Neuronal stem cell (in vitro differentiated cells): ENCODE results near the gene ARMH1.
"Not testable (repeated sequence)": the region's sequence is repeated elsewhere in the genome, so short reads cannot be mapped to it uniquely, and the experiment has no call there.

Source experiments
- DNase-seq: peaks from one replicate; pipeline ENCODE4 v3.0.0-alpha.2; 2013; ENCODE audit warnings: low spot score
- H2AFZ ChIP-seq: one replicate; pipeline ENCODE4 v1.6.1; 2013; ENCODE audit warnings: mild to moderate bottlenecking, low read length, inconsistent platforms
- H2AK5ac ChIP-seq: 2 replicates; pipeline ENCODE4 v1.6.1; 2013; ENCODE audit warnings: low read depth, mild to moderate bottlenecking, inconsistent platforms, low read length, moderate library complexity, mixed read lengths
- H2BK120ac ChIP-seq: 2 replicates; pipeline ENCODE4 v1.6.1; 2013; ENCODE audit warnings: low read depth, mild to moderate bottlenecking, inconsistent platforms, low read length, moderate library complexity, mixed read lengths
- H2BK12ac ChIP-seq: one replicate; pipeline ENCODE4 v1.6.1; 2013; ENCODE audit warnings: low read length, inconsistent platforms
- H2BK15ac ChIP-seq: 2 replicates; pipeline ENCODE4 v1.6.1; 2013; ENCODE audit warnings: mild to moderate bottlenecking, low read length, inconsistent platforms, mixed read lengths
- H2BK5ac ChIP-seq: one replicate; pipeline ENCODE4 v1.6.1; 2013; ENCODE audit warnings: inconsistent platforms, mild to moderate bottlenecking, low read length, moderate library complexity
- H3K14ac ChIP-seq: one replicate; pipeline ENCODE4 v1.6.1; 2013; ENCODE audit warnings: low read length, inconsistent platforms
- H3K18ac ChIP-seq: 2 replicates; pipeline ENCODE4 v1.6.1; 2013; ENCODE audit warnings: low read length, inconsistent platforms
- H3K23ac ChIP-seq: 2 replicates; pipeline ENCODE4 v1.6.1; 2013; ENCODE audit warnings: low read depth, mild to moderate bottlenecking, mixed read lengths, low read length, inconsistent platforms; ENCODE audit not compliant: poor library complexity
- H3K27ac ChIP-seq: replicated peaks from 3 replicates; pipeline ENCODE4 v1.5.1; 2013; ENCODE audit warnings: low read length, inconsistent platforms
- H3K27me3 ChIP-seq, 3 experiments: 2 replicates each; pipeline ENCODE4 v1.6.1; 2013; ENCODE audit warnings: low read length in 3 of 3, mild to moderate bottlenecking in 2 of 3, inconsistent platforms in 1 of 3, low read depth in 1 of 3, mixed read lengths in 1 of 3, moderate library complexity in 1 of 3; ENCODE audit not compliant: control insufficient read depth in 3 of 3, insufficient read depth in 3 of 3
- H3K36me3 ChIP-seq, 2 donors: replicated peaks in 1 of 2; 2 replicates each; pipeline ENCODE4 v1.6.1; 2013; ENCODE audit warnings: low read length in 2 of 2; ENCODE audit not compliant: control insufficient read depth in 2 of 2, insufficient read depth in 2 of 2
- H3K4ac ChIP-seq: 2 replicates; pipeline ENCODE4 v1.6.1; 2013; ENCODE audit warnings: inconsistent platforms, mild to moderate bottlenecking, low read length, moderate library complexity
- H3K4me1 ChIP-seq, 2 donors: 1 replicate in 1 of 2; 2 replicates in 1 of 2; pipeline ENCODE4 v1.6.1; 2013; ENCODE audit warnings: low read length in 2 of 2, low read depth in 1 of 2; ENCODE audit not compliant: control insufficient read depth in 2 of 2, insufficient read depth in 1 of 2
- H3K4me2 ChIP-seq: one replicate; pipeline ENCODE4 v1.6.1; 2013; ENCODE audit warnings: mild to moderate bottlenecking, low read length, inconsistent platforms; ENCODE audit not compliant: insufficient read depth, poor library complexity, severe bottlenecking
- H3K4me3 ChIP-seq, 2 donors: 2 replicates each; pipeline ENCODE4 v1.5.1; 2013; ENCODE audit warnings: low read length in 2 of 2, mild to moderate bottlenecking in 2 of 2, inconsistent platforms in 1 of 2, moderate library complexity in 1 of 2
- H3K79me1 ChIP-seq: one replicate; pipeline ENCODE4 v1.6.1; 2013; ENCODE audit warnings: low read depth, mild to moderate bottlenecking, inconsistent platforms, low read length, moderate library complexity
- H3K9ac ChIP-seq: one replicate; pipeline ENCODE4 v1.6.1; 2013; ENCODE audit warnings: mild to moderate bottlenecking, low read depth, low read length, inconsistent platforms; ENCODE audit not compliant: poor library complexity
- H3K9me3 ChIP-seq, 2 donors: replicated peaks in 1 of 2; 2 replicates each; pipeline versions ENCODE3 to v1.6.1; 2013; ENCODE audit warnings: low read length in 2 of 2, mild to moderate bottlenecking in 2 of 2, inconsistent platforms in 1 of 2, low read depth in 1 of 2, mixed read lengths in 1 of 2, moderate library complexity in 1 of 2; ENCODE audit not compliant: control insufficient read depth in 2 of 2, insufficient read depth in 1 of 2
- H4K8ac ChIP-seq: one replicate; pipeline ENCODE4 v1.6.1; 2013; ENCODE audit warnings: low read depth, mild to moderate bottlenecking, inconsistent platforms, low read length, moderate library complexity
- H4K91ac ChIP-seq: one replicate; pipeline ENCODE4 v1.6.1; 2013; ENCODE audit warnings: low read length, low read depth, mild to moderate bottlenecking, inconsistent platforms; ENCODE audit not compliant: poor library complexity
- WGBS, 2 donors: extraction: QIAGEN DNeasy Blood & Tissue Kit; methylation state at CpG; one replicate each; pipeline ENCODE4 v1.1.7; 2013; ENCODE audit warnings: missing lambda C conversion rate in 2 of 2, mixed read lengths in 1 of 2; ENCODE audit not compliant: insufficient read length in 2 of 2, insufficient replicate concordance in 1 of 2; ENCODE audit errors: extremely low coverage in 2 of 2; 5-methylcytosine and 5-hydroxymethylcytosine counted together

Gene ARMH1

DNA sequence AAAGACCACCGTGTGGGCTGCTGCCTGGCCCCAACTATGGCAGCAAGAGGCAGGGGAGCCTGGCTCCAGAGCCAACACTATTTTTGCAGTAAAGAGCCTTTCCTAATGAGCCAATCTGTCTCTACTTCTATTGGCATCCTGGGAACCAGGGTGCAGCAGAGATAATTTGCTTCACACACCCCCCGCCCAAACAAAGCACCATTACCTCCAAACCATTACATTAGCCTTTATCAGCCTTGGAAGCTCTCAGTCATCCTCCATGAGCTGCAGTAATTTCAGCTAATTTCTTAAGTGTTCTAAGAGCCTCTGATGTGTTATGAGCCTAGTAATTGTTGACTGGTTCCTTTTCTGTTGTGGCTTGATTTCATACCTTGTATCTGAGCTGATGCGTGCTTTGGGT is 21.6 kb downstream of the ARMH1 start:
- H3K4me3 ChIP-seq: no peak overlapping the region
- no peak overlapping the region for H2AK5ac ChIP-seq
- no peaks in the 10 kb centered on the region for H3K79me1 ChIP-seq
- H3K23ac ChIP-seq: no peak overlapping the region
- no peak overlapping the region for H2BK15ac ChIP-seq
- no peak for DNase-seq
- H3K36me3 ChIP-seq: no peaks in the 10 kb centered on the region
- no peak overlapping the region for H2BK5ac ChIP-seq
- no peak overlapping the region for H3K18ac ChIP-seq
- no peak overlapping the region for H2BK120ac ChIP-seq
- H3K4me1 ChIP-seq: no peaks in the 10 kb centered on the region
- H3K4ac ChIP-seq: no peak overlapping the region
- no CpG with 5 or more reads among the region's 3 CpGs for WGBS, 2 donors
- H3K27me3 ChIP-seq: no peaks in the 10 kb centered on the region
- H3K27ac ChIP-seq: no peak overlapping the region
- H4K8ac ChIP-seq: no peak overlapping the region
- no peak overlapping the region for H2AFZ ChIP-seq
- no peak overlapping the region for H3K14ac ChIP-seq
- H3K9ac ChIP-seq: no peak overlapping the region
- H3K9me3 ChIP-seq: no peaks in the 10 kb centered on the region
- no peak overlapping the region for H4K91ac ChIP-seq
- no peak overlapping the region for H2BK12ac ChIP-seq
- H3K4me2 ChIP-seq: no peak overlapping the region

DNA sequence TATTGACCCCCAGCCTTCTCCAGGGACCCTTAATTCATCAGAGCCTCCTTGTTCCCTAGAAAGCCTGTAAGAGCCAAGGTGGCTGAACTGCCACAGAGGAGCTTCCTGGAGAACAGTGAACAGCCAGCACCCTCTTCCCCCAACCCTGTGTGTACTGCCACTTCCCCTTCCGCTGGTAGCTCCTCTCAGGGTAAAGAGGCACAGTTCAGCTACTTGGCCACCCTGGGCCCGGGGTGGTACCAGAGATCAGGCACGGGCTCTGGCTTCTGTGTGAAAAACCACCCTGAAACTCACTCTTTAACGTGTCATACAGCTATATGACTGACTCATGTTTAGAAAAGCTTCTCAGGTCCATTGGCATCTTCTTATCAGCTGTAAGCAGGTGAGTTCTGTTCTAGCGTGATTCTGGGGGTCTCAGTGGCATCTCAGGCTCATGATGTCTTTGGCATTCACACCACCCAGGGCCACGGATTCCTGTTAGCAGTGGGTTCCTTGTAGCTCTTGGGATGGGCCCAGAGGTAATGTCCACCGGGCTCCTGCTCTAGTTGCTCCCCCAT is 22.4 kb downstream of the ARMH1 start:
- no peak overlapping the region for H3K4ac ChIP-seq
- H3K14ac ChIP-seq: no peak overlapping the region
- no peak overlapping the region for H2AFZ ChIP-seq
- no peaks in the 10 kb centered on the region for H3K79me1 ChIP-seq
- H4K8ac ChIP-seq: no peak overlapping the region
- no peak for DNase-seq
- H4K91ac ChIP-seq: no peak overlapping the region
- H3K4me2 ChIP-seq: no peak overlapping the region
- no peak overlapping the region for H3K23ac ChIP-seq
- H3K4me3 ChIP-seq: no peak overlapping the region
- no peak overlapping the region for H2BK12ac ChIP-seq
- no CpG with 5 or more reads among the region's 7 CpGs for WGBS, 2 donors
- no peak overlapping the region for H3K9ac ChIP-seq
- no peaks in the 10 kb centered on the region for H3K27me3 ChIP-seq
- no peaks in the 10 kb centered on the region for H3K9me3 ChIP-seq
- H3K18ac ChIP-seq: no peak overlapping the region
- no peak overlapping the region for H3K27ac ChIP-seq
- no peaks in the 10 kb centered on the region for H3K4me1 ChIP-seq
- H3K36me3 ChIP-seq: no peaks in the 10 kb centered on the region
- H2AK5ac ChIP-seq: no peak overlapping the region
- no peak overlapping the region for H2BK5ac ChIP-seq
- no peak overlapping the region for H2BK15ac ChIP-seq
- H2BK120ac ChIP-seq: no peak overlapping the region

DNA sequence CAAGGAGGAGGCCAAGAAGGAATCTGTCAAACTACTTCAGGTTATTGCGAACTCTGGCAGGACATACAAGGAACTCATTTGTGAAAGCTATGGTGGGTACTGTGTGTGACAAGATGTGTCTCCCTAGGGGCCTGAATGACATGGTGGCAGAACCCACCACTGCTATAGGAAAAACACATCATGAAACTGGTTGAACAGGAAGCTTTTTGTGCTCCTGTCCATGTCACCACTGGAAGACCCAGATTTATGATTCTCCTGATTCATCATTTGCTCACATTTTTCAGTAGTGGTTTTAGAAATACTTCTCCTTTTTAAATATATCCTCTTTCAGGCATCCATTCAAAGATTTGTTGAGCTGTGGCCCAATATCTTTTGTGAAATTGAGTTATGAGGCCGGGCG is 23.6 kb downstream of the ARMH1 start:
- no CpG with 5 or more reads among the region's 3 CpGs for WGBS, 2 donors

DNA sequence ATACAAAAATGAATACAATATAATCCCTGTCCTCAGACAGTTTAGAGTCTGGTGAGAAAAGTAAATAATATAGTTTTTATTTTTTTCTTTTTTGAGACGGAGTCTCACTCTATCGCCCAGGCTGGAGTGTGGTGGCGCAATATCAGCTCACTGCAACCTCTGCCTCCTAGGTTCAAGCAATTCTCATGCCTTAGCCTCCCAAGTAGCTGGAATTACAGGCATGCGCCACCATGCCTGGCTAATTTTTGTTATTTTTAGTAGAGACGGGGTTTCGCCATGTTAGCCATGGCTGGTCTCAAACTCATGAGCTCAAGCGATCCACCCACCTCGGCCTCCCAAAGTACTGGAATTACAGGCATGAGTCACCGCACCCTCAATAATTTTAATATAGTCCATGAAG is 24.9 kb downstream of the ARMH1 start:
- H2BK5ac ChIP-seq, H2BK15ac ChIP-seq, H3K36me3 ChIP-seq, H3K9me3 ChIP-seq, DNase-seq, H3K4ac ChIP-seq, H3K27ac ChIP-seq, H4K8ac ChIP-seq, H2BK12ac ChIP-seq, H3K14ac ChIP-seq, H3K79me1 ChIP-seq, H3K18ac ChIP-seq, H2AK5ac ChIP-seq, H3K4me3 ChIP-seq, H3K9ac ChIP-seq, H2AFZ ChIP-seq, H3K4me2 ChIP-seq, H3K23ac ChIP-seq, H4K91ac ChIP-seq, H2BK120ac ChIP-seq, H3K4me1 ChIP-seq, H3K27me3 ChIP-seq: not testable (repeated sequence)
- no CpG with 5 or more reads among the region's 9 CpGs for WGBS, 2 donors

More for the DNA sequence above, 23.6 kb downstream of the ARMH1 start:
- Histone ChIP-seq H2BK15ac (no peak overlapping the region), H2AFZ (no peak overlapping the region), H4K8ac (no peak overlapping the region), H3K23ac (no peak overlapping the region), H4K91ac (no peak overlapping the region), H3K18ac (no peak overlapping the region), H2AK5ac (no peak overlapping the region), H3K4me1 (no peaks in the 10 kb centered on the region), H2BK5ac (no peak overlapping the region), H3K4ac (no peak overlapping the region), H3K27me3 (no peaks in the 10 kb centered on the region), H2BK12ac (no peak overlapping the region), H3K4me3 (no peak overlapping the region), H3K4me2 (no peak overlapping the region), H2BK120ac (no peak overlapping the region), H3K14ac (no peak overlapping the region), H3K9ac (no peak overlapping the region), H3K36me3 (no peaks in the 10 kb centered on the region), H3K79me1 (no peaks in the 10 kb centered on the region), H3K9me3 (no peaks in the 10 kb centered on the region), H3K27ac (no peak overlapping the region)
- DNase-seq: no peak
